ENCODE results near the gene GOLT1A.

DNA sequence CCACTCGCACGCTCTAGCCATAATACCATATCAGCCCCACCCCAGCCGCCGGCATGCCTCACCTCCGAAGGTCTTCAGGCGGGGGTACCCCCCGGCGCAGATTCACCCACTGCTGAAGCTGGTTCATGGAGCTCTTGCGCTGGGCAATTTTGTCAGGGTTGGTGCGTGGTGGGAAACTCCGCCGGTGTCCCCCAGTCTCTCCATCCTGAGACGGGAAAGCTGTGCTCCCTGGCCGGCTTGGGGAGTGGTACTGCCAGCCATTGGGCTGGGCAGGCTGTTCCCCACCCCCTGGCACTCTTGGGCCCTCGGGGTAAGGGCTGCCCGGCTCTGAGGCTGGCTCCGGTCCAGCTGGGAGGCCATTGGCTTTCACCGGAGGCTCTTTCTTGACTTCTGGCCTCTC lies 45.4 kb upstream of the GOLT1A start:
- TF ChIP-seq, protein P1, sequence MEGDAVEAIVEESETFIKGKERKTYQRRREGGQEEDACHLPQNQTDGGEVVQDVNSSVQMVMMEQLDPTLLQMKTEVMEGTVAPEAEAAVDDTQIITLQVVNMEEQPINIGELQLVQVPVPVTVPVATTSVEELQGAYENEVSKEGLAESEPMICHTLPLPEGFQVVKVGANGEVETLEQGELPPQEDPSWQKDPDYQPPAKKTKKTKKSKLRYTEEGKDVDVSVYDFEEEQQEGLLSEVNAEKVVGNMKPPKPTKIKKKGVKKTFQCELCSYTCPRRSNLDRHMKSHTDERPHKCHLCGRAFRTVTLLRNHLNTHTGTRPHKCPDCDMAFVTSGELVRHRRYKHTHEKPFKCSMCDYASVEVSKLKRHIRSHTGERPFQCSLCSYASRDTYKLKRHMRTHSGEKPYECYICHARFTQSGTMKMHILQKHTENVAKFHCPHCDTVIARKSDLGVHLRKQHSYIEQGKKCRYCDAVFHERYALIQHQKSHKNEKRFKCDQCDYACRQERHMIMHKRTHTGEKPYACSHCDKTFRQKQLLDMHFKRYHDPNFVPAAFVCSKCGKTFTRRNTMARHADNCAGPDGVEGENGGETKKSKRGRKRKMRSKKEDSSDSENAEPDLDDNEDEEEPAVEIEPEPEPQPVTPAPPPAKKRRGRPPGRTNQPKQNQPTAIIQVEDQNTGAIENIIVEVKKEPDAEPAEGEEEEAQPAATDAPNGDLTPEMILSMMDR (IDR thresholded peaks at IDR 0.05), result no peak
- TF ChIP-seq ZFX (IDR thresholded peaks at IDR 0.05; ENCODE audit: borderline replicate concordance), result no peak

Data from 22Rv1 (cell line).